Calu3 (cell line): Measurements from ENCODE around the gene MRPL36. TPM values are rescaled to one million over a fixed set of nuclear protein-coding genes. Genes with fewer than 3 reads are reported as not detected.

Source experiments
- BruUV-seq: library from RNA; stranded (reverse); fragments of 400-500 nt; replicated peaks from 2 replicates; lab custom pipeline; 2021; lab: Mats Ljungman, UMichigan
- CTCF ChIA-PET: fragments of 300-600 bp; sonication (Branson Sonifier 250); formaldehyde crosslinking; loops from one replicate; lab custom pipeline; 2022; ENCODE audit warnings: antibody characterized with exemption; lab: Charles Lee
- DNase-seq: peaks from one replicate; pipeline ENCODE4 v3.0.0; 2022
- H3K27ac Mint-ChIP-seq: one replicate; pipeline ENCODE4 v1.8.0; 2022; ENCODE audit warnings: mixed read lengths; ENCODE audit not compliant: unreplicated experiment
- H3K27me3 Mint-ChIP-seq: one replicate; pipeline ENCODE4 v1.8.0; 2022; ENCODE audit warnings: mixed read lengths; ENCODE audit not compliant: unreplicated experiment
- H3K36me3 Mint-ChIP-seq: one replicate; pipeline ENCODE4 v1.8.0; 2022; ENCODE audit warnings: mild to moderate bottlenecking, moderate library complexity, mixed read lengths; ENCODE audit not compliant: insufficient read depth, unreplicated experiment
- H3K4me1 Mint-ChIP-seq: one replicate; pipeline ENCODE4 v1.8.0; 2022; ENCODE audit warnings: mild to moderate bottlenecking, low read depth, mixed read lengths; ENCODE audit not compliant: unreplicated experiment
- H3K4me3 Mint-ChIP-seq: one replicate; pipeline ENCODE4 v1.8.0; 2022; ENCODE audit warnings: mild to moderate bottlenecking, low read depth, moderate library complexity, mixed read lengths; ENCODE audit not compliant: unreplicated experiment
- H3K9me3 Mint-ChIP-seq: one replicate; pipeline ENCODE4 v1.8.0; 2022; ENCODE audit warnings: low read depth, mixed read lengths; ENCODE audit not compliant: unreplicated experiment
- CTCF ChIP-seq: fragments of 200-600 bp; IDR thresholded peaks from one replicate; pipeline ENCODE4 v1.8.0; 2022; ENCODE audit warnings: antibody characterized with exemption; ENCODE audit not compliant: unreplicated experiment
- intact Hi-C: fragments of 100-400 bp; cut with micrococcal nuclease; formaldehyde crosslinking; loops from one replicate; pipeline ENCODE4 v1.10.0; 2022; ENCODE audit not compliant: unreplicated experiment
- total RNA-seq: library from RNA; stranded (reverse); gene quantifications from 2 replicates; pipeline ENCODE4 v1.2.3, GENCODE V29; 2022

MRPL36 gene
- total RNA-seq, 1 experiment from 2014 or later = 55.5 TPM

GRCh38 chr5:1760231-1760630 is 39.4 kb downstream of the MRPL36 start:
- intact Hi-C loops = no loop called here

GRCh38 chr5:1759378-1759970 is 40.2 kb downstream of the MRPL36 start:
- no peaks in the 10 kb centered on the region for H3K36me3 Mint-ChIP-seq

More at GRCh38 chr5:1760231-1760630, 39.4 kb downstream of the MRPL36 start:
- H3K27me3 Mint-ChIP-seq = no peaks in the 10 kb centered on the region
- BruUV-seq = no TSS peak
- no peaks in the 10 kb centered on the region for H3K36me3 Mint-ChIP-seq
- H3K9me3 Mint-ChIP-seq = peaks cover 3% of the 10 kb centered on the region
- no peaks in the 10 kb centered on the region for H3K4me1 Mint-ChIP-seq
- DNase-seq = no peak
- CTCF ChIA-PET = no interaction called here
- no peak overlapping the region for H3K4me3 Mint-ChIP-seq
- no peak for TF ChIP-seq CTCF
- H3K27ac Mint-ChIP-seq = no peak overlapping the region

GRCh38 chr5:1758574-1758973 is 41.1 kb downstream of the MRPL36 start:
- H3K36me3 Mint-ChIP-seq = no peaks in the 10 kb centered on the region
- H3K9me3 Mint-ChIP-seq = peaks cover 3% of the 10 kb centered on the region
- H3K27ac Mint-ChIP-seq = no peak overlapping the region
- DNase-seq = no peak
- BruUV-seq = no TSS peak
- H3K27me3 Mint-ChIP-seq = peaks cover 5% of the 10 kb centered on the region
- H3K4me3 Mint-ChIP-seq = no peak overlapping the region
- CTCF ChIA-PET = no interaction called here
- H3K4me1 Mint-ChIP-seq = no peaks in the 10 kb centered on the region
- TF ChIP-seq CTCF = no peak
- intact Hi-C loops = no loop called here

More at GRCh38 chr5:1759378-1759970, 40.2 kb downstream of the MRPL36 start:
- Mint-ChIP-seq H3K4me1 (no peaks in the 10 kb centered on the region), H3K4me3 (no peak overlapping the region), H3K27ac (no peak overlapping the region), H3K9me3 (peaks cover 3% of the 10 kb centered on the region), H3K27me3 (no peaks in the 10 kb centered on the region)
- DNase-seq = no peak
- CTCF ChIA-PET = no interaction called here
- intact Hi-C loops = no loop called here
- BruUV-seq = no TSS peak
- no peak for TF ChIP-seq CTCF

GRCh38 chr5:1757511-1757910 is 42.1 kb downstream of the MRPL36 start:
- CTCF ChIA-PET = no interaction called here
- no TSS peak for BruUV-seq

More at GRCh38 chr5:1757511-1757910, 42.1 kb downstream of the MRPL36 start:
- H3K4me3 Mint-ChIP-seq = no peak overlapping the region
- H3K4me1 Mint-ChIP-seq = no peaks in the 10 kb centered on the region
- no peak for DNase-seq
- peaks cover 15% of the 10 kb centered on the region for H3K27me3 Mint-ChIP-seq
- H3K36me3 Mint-ChIP-seq = no peaks in the 10 kb centered on the region
- intact Hi-C loops = no loop called here
- no peak for TF ChIP-seq CTCF
- H3K9me3 Mint-ChIP-seq = peaks cover 3% of the 10 kb centered on the region
- no peak overlapping the region for H3K27ac Mint-ChIP-seq
